Keratinocyte (primary cell): Measurements from ENCODE around the gene DNAAF2. TPM values are rescaled to one million over a fixed set of nuclear protein-coding genes. Genes with fewer than 3 reads are reported as not detected.

ENCODE experiments used
- DNase-seq: peaks from one replicate; pipeline ENCODE4 v3.0.0-alpha.2; 2011; ENCODE audit warnings: low read depth, missing footprints, low spot score
- FAIRE-seq: peaks from 2 replicates; lab custom pipeline; 2011; peaks lifted over from hg19 to GRCh38; lab: Jason Lieb, UNC
- H2AFZ ChIP-seq: 2 replicates; pipeline ENCODE4 v1.6.0; 2012; ENCODE audit warnings: low read length, control low read depth, inconsistent platforms; ENCODE audit not compliant: control insufficient read depth
- H3K27ac ChIP-seq: 2 replicates; pipeline ENCODE4 v1.5.1; 2011; ENCODE audit warnings: low read length; ENCODE audit not compliant: control insufficient read depth, insufficient read depth
- H3K27me3 ChIP-seq: 3 replicates; pipeline ENCODE4 v1.6.0; 2011; ENCODE audit warnings: low read length; ENCODE audit not compliant: control insufficient read depth, insufficient read depth; ENCODE audit errors: extremely low read depth
- H3K36me3 ChIP-seq, 2 experiments: 2 replicates in 1 of 2; 3 replicates in 1 of 2; pipeline ENCODE4 v1.5.1; 2011; ENCODE audit warnings: low read length in 2 of 2, mild to moderate bottlenecking in 1 of 2; ENCODE audit not compliant: control insufficient read depth in 2 of 2, insufficient read depth in 2 of 2; ENCODE audit errors: extremely low read depth in 1 of 2
- H3K4me1 ChIP-seq: 3 replicates; pipeline ENCODE4 v1.5.1; 2011; ENCODE audit warnings: low read length; ENCODE audit not compliant: control insufficient read depth, insufficient read depth; ENCODE audit errors: extremely low read depth
- H3K4me2 ChIP-seq: 3 replicates; pipeline ENCODE4 v1.6.0; 2011; ENCODE audit warnings: low read depth, low read length; ENCODE audit not compliant: control insufficient read depth, insufficient read depth; ENCODE audit errors: extremely low read depth
- H3K4me3 ChIP-seq, 3 experiments: fragments of 200-600 bp in 1 of 3; sonication (generic) in 1 of 3; 2 replicates in 2 of 3; 3 replicates in 1 of 3; pipeline ENCODE4 v1.5.1; 2011 to 2016; ENCODE audit warnings: low read length in 3 of 3, mild to moderate bottlenecking in 3 of 3, control low read depth in 2 of 3, inconsistent platforms in 1 of 3, low read depth in 1 of 3, mixed read lengths in 1 of 3, mixed run types in 1 of 3, moderate library complexity in 1 of 3; ENCODE audit not compliant: control insufficient read depth in 2 of 3, insufficient read depth in 2 of 3; ENCODE audit errors: extremely low read depth in 1 of 3
- H3K79me2 ChIP-seq: 2 replicates; pipeline ENCODE4 v1.6.0; 2012; ENCODE audit warnings: low read length; ENCODE audit not compliant: control insufficient read depth, insufficient read depth
- H3K9ac ChIP-seq: 3 replicates; pipeline ENCODE4 v1.6.0; 2011; ENCODE audit warnings: low read length; ENCODE audit not compliant: control insufficient read depth, insufficient read depth; ENCODE audit errors: extremely low read depth
- H3K9me1 ChIP-seq: 3 replicates; pipeline ENCODE4 v1.6.0; 2011; ENCODE audit warnings: low read length; ENCODE audit not compliant: control insufficient read depth, insufficient read depth; ENCODE audit errors: extremely low read depth
- H3K9me3 ChIP-seq: 2 replicates; pipeline ENCODE4 v1.5.1; 2012; ENCODE audit warnings: low read depth, low read length; ENCODE audit not compliant: control insufficient read depth
- H4K20me1 ChIP-seq: 3 replicates; pipeline ENCODE4 v1.6.0; 2011; ENCODE audit warnings: low read length; ENCODE audit not compliant: control insufficient read depth, insufficient read depth; ENCODE audit errors: extremely low read depth
- EZH2 ChIP-seq: IDR thresholded peaks from one replicate; pipeline ENCODE4 v1.6.1; 2012; ENCODE audit warnings: inconsistent platforms, mild to moderate bottlenecking, low read length, moderate library complexity
- dilution Hi-C: fragments of 300-500 bp; cut with MboI; formaldehyde crosslinking; loops from one replicate; pipeline ENCODE4 v1.7.0; 2020; ENCODE audit warnings: low sequenced_read_pairs; ENCODE audit not compliant: extremely low pct_ligation_motif_present
- polyA plus RNA-seq, 5 experiments: library from polyadenylated mRNA; depleted of rRNA in 3 of 5; stranded (reverse) in 3 of 5; stranded (forward) in 1 of 5; unstranded in 1 of 5; fragments of >200 nt; gene quantifications; 1 replicate in 1 of 5; 2 replicates in 3 of 5; 3 replicates in 1 of 5; pipeline versions ENCODE4 v1.2.1 to v1.2.3, GENCODE V29; 2011 to 2012; ENCODE audit warnings: missing spikeins in 2 of 5, low read depth in 1 of 5, low replicate concordance in 1 of 5
- TF ChIP-seq, protein P1 (sequence below), 3 experiments: IDR thresholded peaks in 1 of 3; conservative IDR thresholded peaks in 1 of 3; optimal IDR thresholded peaks in 1 of 3; 2 replicates in 2 of 3; 3 replicates in 1 of 3; pipeline versions ENCODE3 to v1.5.1; 2011; ENCODE audit warnings: low read length in 3 of 3, mild to moderate bottlenecking in 3 of 3, moderate library complexity in 2 of 3, control low read depth in 1 of 3, inconsistent platforms in 1 of 3; ENCODE audit not compliant: insufficient read depth in 2 of 3; ENCODE audit errors: extremely low read depth in 1 of 3

The DNAAF2 gene
- polyA plus RNA-seq, 1 donor (not counting 4 experiments of a cell fraction or from before 2014, with no cell fraction given) = 9.5 TPM

DNA sequence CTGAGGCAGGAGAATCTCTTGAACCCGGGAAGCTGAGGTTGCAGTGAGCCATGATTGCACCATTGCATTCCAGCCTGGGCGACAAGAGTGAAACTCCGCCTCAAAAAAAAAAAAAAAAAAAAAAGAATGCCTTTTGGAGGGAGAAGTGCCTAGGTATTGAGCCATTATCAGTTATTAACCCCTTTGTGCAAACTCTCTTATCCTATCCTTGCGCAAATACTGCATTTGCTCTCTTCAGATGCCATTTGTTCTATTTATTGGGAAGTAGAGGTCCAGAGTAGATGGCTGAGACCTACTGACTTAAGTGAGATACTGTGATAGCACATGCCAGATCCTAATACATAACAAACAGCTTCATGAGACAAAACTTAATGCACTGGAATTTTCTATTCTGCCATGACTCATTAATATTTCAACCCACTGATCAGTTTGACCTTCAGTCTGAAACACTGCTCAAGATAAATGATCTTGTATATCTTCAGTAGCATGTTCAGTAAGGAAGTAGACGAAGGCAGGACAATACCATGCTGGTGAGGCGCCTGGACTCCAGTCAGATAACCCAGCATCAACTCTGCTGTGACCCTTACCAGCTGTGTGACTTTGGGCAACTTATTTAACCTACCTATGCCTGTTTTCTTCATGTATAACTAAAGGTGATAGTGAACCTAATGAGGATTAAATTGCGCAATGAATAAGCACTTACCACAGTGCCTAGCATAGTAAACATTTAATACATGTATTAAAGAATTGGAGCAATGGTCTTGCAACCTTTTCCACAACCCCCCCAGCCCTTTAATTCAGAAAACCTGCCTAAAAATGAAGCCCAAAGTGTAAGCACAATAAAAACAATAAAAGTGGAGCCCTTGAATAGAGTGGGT is 5.7 kb upstream of the DNAAF2 start:
- Histone ChIP-seq H3K9ac (no peak overlapping the region), H3K27me3 (no peaks in the 10 kb centered on the region), H3K9me1 (no peaks in the 10 kb centered on the region), H3K4me2 (no peak overlapping the region), H3K79me2 (peaks cover 54% of the 10 kb centered on the region), H2AFZ (no peak overlapping the region), H3K4me1 (peaks cover 5% of the 10 kb centered on the region), H3K36me3 (peaks cover 3 to 4% of the 10 kb centered on the region in 2 experiments), H3K9me3 (no peaks in the 10 kb centered on the region), H4K20me1 (no peaks in the 10 kb centered on the region), H3K4me3 (no peak overlapping the region), H3K27ac (no peak overlapping the region)
- TF ChIP-seq, protein P1, sequence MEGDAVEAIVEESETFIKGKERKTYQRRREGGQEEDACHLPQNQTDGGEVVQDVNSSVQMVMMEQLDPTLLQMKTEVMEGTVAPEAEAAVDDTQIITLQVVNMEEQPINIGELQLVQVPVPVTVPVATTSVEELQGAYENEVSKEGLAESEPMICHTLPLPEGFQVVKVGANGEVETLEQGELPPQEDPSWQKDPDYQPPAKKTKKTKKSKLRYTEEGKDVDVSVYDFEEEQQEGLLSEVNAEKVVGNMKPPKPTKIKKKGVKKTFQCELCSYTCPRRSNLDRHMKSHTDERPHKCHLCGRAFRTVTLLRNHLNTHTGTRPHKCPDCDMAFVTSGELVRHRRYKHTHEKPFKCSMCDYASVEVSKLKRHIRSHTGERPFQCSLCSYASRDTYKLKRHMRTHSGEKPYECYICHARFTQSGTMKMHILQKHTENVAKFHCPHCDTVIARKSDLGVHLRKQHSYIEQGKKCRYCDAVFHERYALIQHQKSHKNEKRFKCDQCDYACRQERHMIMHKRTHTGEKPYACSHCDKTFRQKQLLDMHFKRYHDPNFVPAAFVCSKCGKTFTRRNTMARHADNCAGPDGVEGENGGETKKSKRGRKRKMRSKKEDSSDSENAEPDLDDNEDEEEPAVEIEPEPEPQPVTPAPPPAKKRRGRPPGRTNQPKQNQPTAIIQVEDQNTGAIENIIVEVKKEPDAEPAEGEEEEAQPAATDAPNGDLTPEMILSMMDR (optimal IDR thresholded peaks at IDR 0.05 in 1 of 3, IDR thresholded peaks at IDR 0.05 in 1 of 3, conservative IDR thresholded peaks at IDR 0.05 in 1 of 3; ENCODE audit: extremely low read depth in 1 of 3, insufficient read depth in 2 of 3, low read length in 3 of 3) = no peak
- no peak for TF ChIP-seq EZH2
- no peak for DNase-seq
- no peak for FAIRE-seq
- dilution Hi-C loops = no loop called here

DNA sequence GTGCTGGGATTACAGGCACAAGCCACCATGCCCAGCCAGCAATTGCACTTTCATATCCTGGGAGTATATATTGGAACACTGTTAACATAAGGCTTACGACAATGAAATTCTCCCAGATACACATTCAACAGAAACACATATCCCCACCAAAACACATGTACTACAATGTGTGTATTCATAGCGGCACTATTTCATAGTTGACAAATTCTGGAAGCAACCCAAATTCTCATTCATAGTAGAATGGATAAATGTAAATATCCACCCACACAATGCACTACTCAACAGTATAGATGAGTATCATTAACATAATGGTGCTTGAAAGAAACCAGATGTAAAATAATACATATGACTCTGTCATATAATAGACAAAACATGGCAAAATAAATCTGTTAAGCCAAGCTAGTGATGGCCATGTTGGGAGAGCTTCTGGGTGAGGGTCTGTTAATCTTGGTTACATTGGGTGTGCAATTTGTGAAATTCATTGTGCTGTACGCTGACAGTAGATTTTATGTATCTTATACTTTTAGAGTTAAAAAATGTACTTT is 2.6 kb upstream of the DNAAF2 start:
- dilution Hi-C loops = no loop called here
- FAIRE-seq (no peak), DNase-seq (no peak)
- Histone ChIP-seq H3K9ac (no peak overlapping the region), H3K79me2 (peaks cover 73% of the 10 kb centered on the region), H3K4me3 (no peak overlapping the region), H2AFZ (no peak overlapping the region), H3K4me1 (peaks cover 5% of the 10 kb centered on the region), H3K4me2 (no peak overlapping the region), H3K36me3 (peaks cover 3 to 4% of the 10 kb centered on the region in 2 experiments), H3K27ac (no peak overlapping the region), H4K20me1 (no peaks in the 10 kb centered on the region), H3K9me3 (no peaks in the 10 kb centered on the region), H3K27me3 (no peaks in the 10 kb centered on the region), H3K9me1 (no peaks in the 10 kb centered on the region)
- TF ChIP-seq, protein P1 (optimal IDR thresholded peaks at IDR 0.05 in 1 of 3, IDR thresholded peaks at IDR 0.05 in 1 of 3, conservative IDR thresholded peaks at IDR 0.05 in 1 of 3; ENCODE audit: extremely low read depth in 1 of 3, insufficient read depth in 2 of 3, low read length in 3 of 3) = no peak
- TF ChIP-seq EZH2 = no peak
